ENCODE measurements around the gene ZBTB20.

The ZBTB20 gene

GRCh38 chr3:114365909-114366308 is 781.2 kb downstream of the ZBTB20 start:
- no peaks in the 10 kb centered on the region for H3K27me3 ChIP-seq (ENCODE audit: insufficient read depth, low read length, poor library complexity)
- no peaks in the 10 kb centered on the region for H3K36me3 ChIP-seq (ENCODE audit: insufficient read depth, low read length)
- H4K20me1 ChIP-seq (ENCODE audit: insufficient read depth, low read length), result no peaks in the 10 kb centered on the region
- DNase-seq (no peak), ATAC-seq (ENCODE audit: insufficient read depth, low read depth) (no peak)
- no peak overlapping the region for H3K4me2 ChIP-seq (ENCODE audit: insufficient read depth, low read length)
- no peaks in the 10 kb centered on the region for H3K4me1 ChIP-seq (ENCODE audit: insufficient read depth, low read length)
- no peak overlapping the region for H2AFZ ChIP-seq (ENCODE audit: low read depth, low read length)
- no peaks in the 10 kb centered on the region for H3K9me3 ChIP-seq (ENCODE audit: insufficient read depth, low read length, severe bottlenecking)
- no peak overlapping the region for H3K9ac ChIP-seq (ENCODE audit: low read depth, low read length)
- TF ChIP-seq CTCF (IDR thresholded peaks at IDR 0.05; ENCODE audit: borderline replicate concordance, extremely low read depth, low read length, poor library complexity, severe bottlenecking), result no peak
- no peak for TF ChIP-seq EZH2 (IDR thresholded peaks at IDR 0.05; ENCODE audit: borderline replicate concordance, low read depth, low read length, severe bottlenecking)
- H3K79me2 ChIP-seq (ENCODE audit: insufficient read depth, low read length), result no peaks in the 10 kb centered on the region
- no peak overlapping the region for H3K27ac ChIP-seq (ENCODE audit: low read length)
- H3K4me3 ChIP-seq (ENCODE audit: low read depth in 1 of 2, low read length in 2 of 2), result no peak overlapping the region

GRCh38 chr3:114364806-114365654 is 782.1 kb downstream of the ZBTB20 start:
- DNase-seq, result no peak

GRCh38 chr3:114363554-114364202 is 783.4 kb downstream of the ZBTB20 start:
- DNase-seq (no peak), ATAC-seq (ENCODE audit: insufficient read depth, low read depth) (no peak)
- H4K20me1 ChIP-seq (ENCODE audit: insufficient read depth, low read length), result no peaks in the 10 kb centered on the region
- no peak overlapping the region for H3K4me2 ChIP-seq (ENCODE audit: insufficient read depth, low read length)
- H3K27ac ChIP-seq (ENCODE audit: low read length), result no peak overlapping the region
- H3K9me3 ChIP-seq (ENCODE audit: insufficient read depth, low read length, severe bottlenecking), result no peaks in the 10 kb centered on the region
- no peaks in the 10 kb centered on the region for H3K79me2 ChIP-seq (ENCODE audit: insufficient read depth, low read length)
- H3K4me3 ChIP-seq (ENCODE audit: low read depth in 1 of 2, low read length in 2 of 2), result no peak overlapping the region
- TF ChIP-seq EZH2 (IDR thresholded peaks at IDR 0.05; ENCODE audit: borderline replicate concordance, low read depth, low read length, severe bottlenecking), result no peak
- no peak for TF ChIP-seq CTCF (IDR thresholded peaks at IDR 0.05; ENCODE audit: borderline replicate concordance, extremely low read depth, low read length, poor library complexity, severe bottlenecking)
- H3K36me3 ChIP-seq (ENCODE audit: insufficient read depth, low read length), result no peaks in the 10 kb centered on the region
- no peak overlapping the region for H3K9ac ChIP-seq (ENCODE audit: low read depth, low read length)
- H3K27me3 ChIP-seq (ENCODE audit: insufficient read depth, low read length, poor library complexity), result no peaks in the 10 kb centered on the region
- no peaks in the 10 kb centered on the region for H3K4me1 ChIP-seq (ENCODE audit: insufficient read depth, low read length)
- no peak overlapping the region for H2AFZ ChIP-seq (ENCODE audit: low read depth, low read length)

More at GRCh38 chr3:114364806-114365654, 782.1 kb downstream of the ZBTB20 start:
- Histone ChIP-seq H3K9me3 (ENCODE audit: insufficient read depth, low read length, severe bottlenecking) (no peaks in the 10 kb centered on the region), H3K4me3 (ENCODE audit: low read depth in 1 of 2, low read length in 2 of 2) (no peak overlapping the region), H2AFZ (ENCODE audit: low read depth, low read length) (no peak overlapping the region), H3K27ac (ENCODE audit: low read length) (no peak overlapping the region), H3K4me1 (ENCODE audit: insufficient read depth, low read length) (no peaks in the 10 kb centered on the region), H3K36me3 (ENCODE audit: insufficient read depth, low read length) (no peaks in the 10 kb centered on the region), H3K79me2 (ENCODE audit: insufficient read depth, low read length) (no peaks in the 10 kb centered on the region), H3K4me2 (ENCODE audit: insufficient read depth, low read length) (no peak overlapping the region), H3K9ac (ENCODE audit: low read depth, low read length) (no peak overlapping the region), H3K27me3 (ENCODE audit: insufficient read depth, low read length, poor library complexity) (no peaks in the 10 kb centered on the region), H4K20me1 (ENCODE audit: insufficient read depth, low read length) (no peaks in the 10 kb centered on the region)
- TF ChIP-seq EZH2 (IDR thresholded peaks at IDR 0.05; ENCODE audit: borderline replicate concordance, low read depth, low read length, severe bottlenecking) (no peak), CTCF (IDR thresholded peaks at IDR 0.05; ENCODE audit: borderline replicate concordance, extremely low read depth, low read length, poor library complexity, severe bottlenecking) (no peak)
- no peak for ATAC-seq (ENCODE audit: insufficient read depth, low read depth)

All from DND-41 (cell line).